ENCODE measurements around the gene PARD3B. TPM values are rescaled to one million over a fixed set of nuclear protein-coding genes. Genes with fewer than 3 reads are reported as not detected.
"Not testable (repeated sequence)": the region's sequence is repeated elsewhere in the genome, so short reads cannot be mapped to it uniquely, and the experiment has no call there.

PARD3B gene
- total RNA-seq, 1 experiment from 2014 or later, result 6.4 TPM

DNA sequence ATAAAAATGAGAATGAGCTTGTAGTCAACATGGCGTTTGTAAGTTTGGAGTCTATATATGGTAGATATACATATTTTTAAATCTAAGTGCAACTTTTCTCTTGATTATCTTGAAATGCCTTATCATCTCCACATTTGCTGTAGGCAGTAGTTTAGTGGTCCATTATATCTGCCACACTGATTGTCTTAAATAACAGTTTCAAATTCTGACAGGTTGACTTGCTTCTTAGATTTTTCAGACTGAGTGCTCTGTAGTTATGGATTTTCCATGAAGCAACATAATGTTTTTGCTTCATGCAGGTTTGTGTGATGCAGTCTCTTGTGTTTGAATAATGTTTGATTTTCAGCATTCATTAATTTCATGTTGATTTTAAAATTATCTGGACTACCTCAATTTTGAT lies 12.3 kb downstream of the PARD3B start:
- H2BK12ac ChIP-seq (ENCODE audit: insufficient read length, low read depth, low read length), result no peak overlapping the region
- no peak for DNase-seq
- H3K23ac ChIP-seq (ENCODE audit: insufficient read length, low read depth, low read length), result no peak overlapping the region
- H2BK5ac ChIP-seq (ENCODE audit: insufficient read length, low read length), result no peak overlapping the region
- no peak overlapping the region for H2AK5ac ChIP-seq (ENCODE audit: insufficient read length, low read length)
- H3K79me1 ChIP-seq (ENCODE audit: insufficient read depth, low read depth, low read length, poor library complexity, severe bottlenecking), result no peaks in the 10 kb centered on the region
- H3T11ph ChIP-seq (ENCODE audit: low read length), result no peak overlapping the region
- H4K91ac ChIP-seq (ENCODE audit: insufficient read length, low read depth, low read length), result no peak overlapping the region
- peaks cover 6 to 10% of the 10 kb centered on the region in 2 experiments; a peak in 4 of 5 replicates for H3K9me3 Mint-ChIP-seq
- H3K4me1 ChIP-seq (ENCODE audit: insufficient read depth, low read length), result no peaks in the 10 kb centered on the region
- peaks cover 7 to 8% (median 7%) of the 10 kb centered on the region in 3 experiments; a peak in 5 of 7 replicates for H3K36me3 Mint-ChIP-seq (ENCODE audit: insufficient read depth in 1 of 3, low read depth in 3 of 3)
- no peak overlapping the region for H3K4ac ChIP-seq (ENCODE audit: low read depth, low read length)
- no peak overlapping the region for H3K9ac ChIP-seq (ENCODE audit: extremely low read depth, insufficient read length, low read length)
- no peak overlapping the region for H3K27ac Mint-ChIP-seq
- no peak overlapping the region for H3K18ac ChIP-seq (ENCODE audit: insufficient read length, low read depth, low read length)
- H3K4me2 ChIP-seq (ENCODE audit: insufficient read depth, insufficient read length, low read length), result no peak overlapping the region
- no CpG with 5 or more reads among the region's 1 CpG for WGBS (ENCODE audit: extremely low coverage, insufficient read length, low lambda C conversion rate)
- no peak overlapping the region for H4K5ac ChIP-seq (ENCODE audit: insufficient read length, low read depth, low read length)
- H3K23me2 ChIP-seq (ENCODE audit: insufficient read length, low read depth, low read length, poor library complexity, severe bottlenecking), result no peaks in the 10 kb centered on the region
- no peak overlapping the region for H3K27ac ChIP-seq (ENCODE audit: insufficient read length, low read depth, low read length)
- no peak overlapping the region for H2BK120ac ChIP-seq (ENCODE audit: low read depth, low read length, poor library complexity, severe bottlenecking)
- no peaks in the 10 kb centered on the region; the same call in 1 of the 2 replicates for H3K27me3 Mint-ChIP-seq (ENCODE audit: low read depth)
- no peak overlapping the region for H2BK15ac ChIP-seq (ENCODE audit: low read depth, low read length)
- no peak overlapping the region for H2BK20ac ChIP-seq (ENCODE audit: low read depth, low read length, poor library complexity, severe bottlenecking)
- no peak overlapping the region for H4K8ac ChIP-seq (replicated peaks; ENCODE audit: insufficient read length, low read depth, low read length)
- TF ChIP-seq, protein P1, sequence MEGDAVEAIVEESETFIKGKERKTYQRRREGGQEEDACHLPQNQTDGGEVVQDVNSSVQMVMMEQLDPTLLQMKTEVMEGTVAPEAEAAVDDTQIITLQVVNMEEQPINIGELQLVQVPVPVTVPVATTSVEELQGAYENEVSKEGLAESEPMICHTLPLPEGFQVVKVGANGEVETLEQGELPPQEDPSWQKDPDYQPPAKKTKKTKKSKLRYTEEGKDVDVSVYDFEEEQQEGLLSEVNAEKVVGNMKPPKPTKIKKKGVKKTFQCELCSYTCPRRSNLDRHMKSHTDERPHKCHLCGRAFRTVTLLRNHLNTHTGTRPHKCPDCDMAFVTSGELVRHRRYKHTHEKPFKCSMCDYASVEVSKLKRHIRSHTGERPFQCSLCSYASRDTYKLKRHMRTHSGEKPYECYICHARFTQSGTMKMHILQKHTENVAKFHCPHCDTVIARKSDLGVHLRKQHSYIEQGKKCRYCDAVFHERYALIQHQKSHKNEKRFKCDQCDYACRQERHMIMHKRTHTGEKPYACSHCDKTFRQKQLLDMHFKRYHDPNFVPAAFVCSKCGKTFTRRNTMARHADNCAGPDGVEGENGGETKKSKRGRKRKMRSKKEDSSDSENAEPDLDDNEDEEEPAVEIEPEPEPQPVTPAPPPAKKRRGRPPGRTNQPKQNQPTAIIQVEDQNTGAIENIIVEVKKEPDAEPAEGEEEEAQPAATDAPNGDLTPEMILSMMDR (conservative IDR thresholded peaks at IDR 0.05), result no peak
- H3K4me3 Mint-ChIP-seq, result no peak overlapping the region
- no peaks in the 10 kb centered on the region for H3K9me3 ChIP-seq (ENCODE audit: control insufficient read depth, low read depth, low read length)
- no peaks in the 10 kb centered on the region for H4K20me1 ChIP-seq (ENCODE audit: control insufficient read depth, insufficient read depth, insufficient read length)
- no peaks in the 10 kb centered on the region for H3K4me1 Mint-ChIP-seq
- H2AFZ ChIP-seq (ENCODE audit: low read length), result no peak overlapping the region
- H3K79me2 ChIP-seq (ENCODE audit: insufficient read depth, low read length), result no peaks in the 10 kb centered on the region
- no peak overlapping the region for H3K14ac ChIP-seq (ENCODE audit: insufficient read depth, low read length)
- H3K56ac ChIP-seq (ENCODE audit: insufficient read length, low read depth, low read length), result no peak overlapping the region
- H3K27me3 ChIP-seq (ENCODE audit: insufficient read depth, low read length), result no peaks in the 10 kb centered on the region

DNA sequence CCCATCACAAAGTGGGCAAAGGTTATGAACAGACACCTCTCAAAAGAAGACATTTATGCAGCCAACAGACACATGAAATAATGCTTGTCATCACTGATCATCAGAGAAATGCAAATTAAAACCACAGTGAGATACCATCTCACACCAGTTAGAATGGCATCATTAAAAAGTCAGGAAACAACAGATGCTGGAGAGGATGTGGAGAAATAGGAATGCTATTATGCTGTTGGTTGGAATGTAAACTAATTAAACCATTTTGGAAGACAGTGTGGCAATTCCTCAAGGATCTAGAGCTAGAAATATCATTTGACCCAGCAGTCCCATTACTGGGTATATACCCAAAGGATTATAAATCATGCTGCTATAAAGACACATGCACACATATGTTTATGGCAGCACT lies 14.1 kb downstream of the PARD3B start:
- not testable (repeated sequence) for H3K9me3 Mint-ChIP-seq, H3K4me3 Mint-ChIP-seq, DNase-seq

More for the DNA sequence above, 14.1 kb downstream of the PARD3B start:
- not testable (repeated sequence) for H2BK20ac ChIP-seq (ENCODE audit: low read depth, low read length, poor library complexity, severe bottlenecking); H3K27me3 Mint-ChIP-seq (ENCODE audit: low read depth); H3K4me1 ChIP-seq (ENCODE audit: insufficient read depth, low read length); H3K18ac ChIP-seq (ENCODE audit: insufficient read length, low read depth, low read length); H3K36me3 Mint-ChIP-seq (ENCODE audit: insufficient read depth in 1 of 3, low read depth in 3 of 3); H2AFZ ChIP-seq (ENCODE audit: low read length); H4K5ac ChIP-seq (ENCODE audit: insufficient read length, low read depth, low read length); H3K23ac ChIP-seq (ENCODE audit: insufficient read length, low read depth, low read length); H3K14ac ChIP-seq (ENCODE audit: insufficient read depth, low read length); H3K79me2 ChIP-seq (ENCODE audit: insufficient read depth, low read length); H2BK5ac ChIP-seq (ENCODE audit: insufficient read length, low read length); H3K4me2 ChIP-seq (ENCODE audit: insufficient read depth, insufficient read length, low read length); H3K4ac ChIP-seq (ENCODE audit: low read depth, low read length); H3T11ph ChIP-seq (ENCODE audit: low read length); H4K8ac ChIP-seq (replicated peaks; ENCODE audit: insufficient read length, low read depth, low read length); H3K27ac ChIP-seq (ENCODE audit: insufficient read length, low read depth, low read length); H3K4me1 Mint-ChIP-seq; H3K9ac ChIP-seq (ENCODE audit: extremely low read depth, insufficient read length, low read length); H3K23me2 ChIP-seq (ENCODE audit: insufficient read length, low read depth, low read length, poor library complexity, severe bottlenecking); H3K27me3 ChIP-seq (ENCODE audit: insufficient read depth, low read length); H4K91ac ChIP-seq (ENCODE audit: insufficient read length, low read depth, low read length); H4K20me1 ChIP-seq (ENCODE audit: control insufficient read depth, insufficient read depth, insufficient read length); H3K9me3 ChIP-seq (ENCODE audit: control insufficient read depth, low read depth, low read length); H2BK12ac ChIP-seq (ENCODE audit: insufficient read length, low read depth, low read length); H2BK15ac ChIP-seq (ENCODE audit: low read depth, low read length); H3K56ac ChIP-seq (ENCODE audit: insufficient read length, low read depth, low read length); H2AK5ac ChIP-seq (ENCODE audit: insufficient read length, low read length); H3K27ac Mint-ChIP-seq; H2BK120ac ChIP-seq (ENCODE audit: low read depth, low read length, poor library complexity, severe bottlenecking); H3K79me1 ChIP-seq (ENCODE audit: insufficient read depth, low read depth, low read length, poor library complexity, severe bottlenecking)

All from H9 (cell line).